ENCODE data around the gene RFK. TPM values are rescaled to one million over a fixed set of nuclear protein-coding genes. Genes with fewer than 3 reads are reported as not detected.

Gene RFK
- total and polyA plus RNA-seq, 2 donors, result 16.2 to 17.0 TPM

DNA sequence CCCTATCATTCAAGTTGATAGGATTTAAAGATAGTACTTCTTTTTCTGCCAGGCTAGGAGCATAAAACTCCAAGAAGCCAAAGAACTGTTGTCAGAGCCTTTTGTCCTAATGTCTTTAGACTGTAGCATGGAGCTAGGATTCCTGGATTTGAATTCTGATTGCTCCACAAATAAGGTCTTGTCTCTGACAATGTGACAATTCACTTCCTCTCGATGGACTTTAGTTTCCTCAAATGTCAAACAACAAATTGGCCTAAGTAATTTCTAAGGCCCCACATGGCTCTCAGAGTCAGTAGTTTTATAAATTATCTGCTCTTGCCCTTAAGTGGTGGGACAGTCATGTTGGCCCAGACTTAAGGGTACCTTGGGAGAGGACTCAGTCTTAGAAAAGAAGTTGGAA is 36.7 kb downstream of the RFK start:
- H3K9me3 ChIP-seq (ENCODE audit: control insufficient read depth in 2 of 2, insufficient read depth in 1 of 2, low read length in 1 of 2), result no peaks in the 10 kb centered on the region
- 94% methylated on average over 1 of the region's 1 CpG for WGBS
- H3K4me1 ChIP-seq (ENCODE audit: control insufficient read depth in 2 of 2, insufficient read depth in 2 of 2, low read length in 2 of 2), result no peaks in the 10 kb centered on the region
- H3K27me3 ChIP-seq (ENCODE audit: control insufficient read depth in 2 of 2, insufficient read depth in 1 of 2, low read length in 1 of 2), result no peaks in the 10 kb centered on the region
- DNase-seq (ENCODE audit: low read depth in 6 of 9, low spot score in 9 of 9), result no peak
- no peak overlapping the region for H3K27ac ChIP-seq (ENCODE audit: low read depth in 1 of 2, low read length in 1 of 2)
- no peak overlapping the region for H3K4me3 ChIP-seq (ENCODE audit: low read length in 2 of 2)
- H3K36me3 ChIP-seq (ENCODE audit: control insufficient read depth in 2 of 2, insufficient read depth in 2 of 2, low read length in 1 of 2), result no peaks in the 10 kb centered on the region

DNA sequence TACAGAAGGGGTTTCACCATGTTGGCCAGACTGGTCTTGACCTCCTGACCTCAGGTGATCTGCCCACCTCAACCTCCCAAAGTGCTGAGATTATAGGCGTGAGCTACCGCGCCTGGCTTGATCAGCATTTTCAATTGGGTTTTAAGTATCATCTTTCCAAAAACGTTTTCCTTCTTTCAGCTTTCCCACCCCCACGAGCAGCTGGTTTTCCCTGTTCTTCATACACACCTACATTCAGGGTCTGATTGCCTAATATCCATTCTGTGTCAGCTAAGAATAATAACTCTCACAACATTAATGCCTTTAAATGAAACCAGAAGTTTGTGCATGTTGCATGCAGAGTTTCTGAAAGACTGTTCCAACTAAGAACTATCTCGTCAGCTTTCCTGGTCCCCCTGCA is 38.3 kb downstream of the RFK start:
- Histone ChIP-seq H3K36me3 (ENCODE audit: control insufficient read depth in 2 of 2, insufficient read depth in 2 of 2, low read length in 1 of 2) (no peaks in the 10 kb centered on the region), H3K9me3 (ENCODE audit: control insufficient read depth in 2 of 2, insufficient read depth in 1 of 2, low read length in 1 of 2) (no peaks in the 10 kb centered on the region), H3K4me1 (ENCODE audit: control insufficient read depth in 2 of 2, insufficient read depth in 2 of 2, low read length in 2 of 2) (no peaks in the 10 kb centered on the region), H3K27me3 (ENCODE audit: control insufficient read depth in 2 of 2, insufficient read depth in 1 of 2, low read length in 1 of 2) (no peaks in the 10 kb centered on the region), H3K27ac (ENCODE audit: low read depth in 1 of 2, low read length in 1 of 2) (no peak overlapping the region), H3K4me3 (ENCODE audit: low read length in 2 of 2) (no peak overlapping the region)
- DNase-seq (ENCODE audit: low read depth in 6 of 9, low spot score in 9 of 9), result no peak
- 93% methylated on average over 6 of the region's 6 CpGs for WGBS

DNA sequence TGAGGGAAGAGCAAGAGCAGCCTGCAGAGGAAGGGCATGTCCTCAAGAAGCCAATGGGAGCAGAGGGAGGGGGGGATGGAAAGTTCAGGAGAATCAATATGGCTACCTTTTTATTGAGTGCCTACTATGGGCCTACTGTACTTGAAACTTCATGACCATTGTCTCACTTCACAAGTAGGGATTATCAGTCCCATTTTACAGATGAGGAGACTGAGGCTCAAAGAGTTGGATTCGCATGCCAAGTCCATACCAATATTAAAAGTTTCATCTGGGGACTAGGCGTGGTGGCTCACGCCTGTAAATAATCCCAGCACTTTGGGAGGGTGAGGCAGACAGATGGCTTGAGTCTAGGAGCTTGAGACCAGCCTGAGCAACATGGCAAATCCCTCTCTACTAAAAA is 40.0 kb downstream of the RFK start:
- H3K4me1 ChIP-seq (ENCODE audit: control insufficient read depth in 2 of 2, insufficient read depth in 2 of 2, low read length in 2 of 2), result no peaks in the 10 kb centered on the region
- WGBS, result 97% methylated on average over 3 of the region's 3 CpGs
- H3K4me3 ChIP-seq (ENCODE audit: low read length in 2 of 2), result no peak overlapping the region
- no peak overlapping the region for H3K27ac ChIP-seq (ENCODE audit: low read depth in 1 of 2, low read length in 1 of 2)
- H3K9me3 ChIP-seq (ENCODE audit: control insufficient read depth in 2 of 2, insufficient read depth in 1 of 2, low read length in 1 of 2), result no peaks in the 10 kb centered on the region
- H3K36me3 ChIP-seq (ENCODE audit: control insufficient read depth in 2 of 2, insufficient read depth in 2 of 2, low read length in 1 of 2), result no peaks in the 10 kb centered on the region
- H3K27me3 ChIP-seq (ENCODE audit: control insufficient read depth in 2 of 2, insufficient read depth in 1 of 2, low read length in 1 of 2), result no peaks in the 10 kb centered on the region
- no peak for DNase-seq (ENCODE audit: low read depth in 6 of 9, low spot score in 9 of 9)

DNA sequence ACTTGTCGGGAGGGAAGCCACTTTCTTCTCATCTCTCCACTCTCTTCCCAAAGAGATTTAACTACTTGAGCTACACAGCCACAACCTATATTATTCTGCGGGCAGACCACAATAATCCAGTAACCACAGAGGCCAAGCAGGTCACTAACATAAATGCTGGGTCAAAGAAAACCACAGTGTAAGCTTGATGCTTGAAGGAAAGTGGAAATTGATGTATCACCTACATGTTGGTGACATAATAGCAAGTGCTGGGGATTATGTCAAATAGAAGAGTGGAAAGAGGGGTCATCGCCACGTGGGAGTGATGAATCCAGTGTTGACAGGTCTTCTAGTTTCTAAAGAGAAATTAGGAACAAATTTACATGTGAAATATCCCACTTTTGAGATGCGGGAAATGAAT is 40.9 kb downstream of the RFK start:
- Histone ChIP-seq H3K4me3 (ENCODE audit: low read length in 2 of 2) (no peak overlapping the region), H3K4me1 (ENCODE audit: control insufficient read depth in 2 of 2, insufficient read depth in 2 of 2, low read length in 2 of 2) (no peaks in the 10 kb centered on the region), H3K27me3 (ENCODE audit: control insufficient read depth in 2 of 2, insufficient read depth in 1 of 2, low read length in 1 of 2) (no peaks in the 10 kb centered on the region), H3K27ac (ENCODE audit: low read depth in 1 of 2, low read length in 1 of 2) (no peak overlapping the region), H3K9me3 (ENCODE audit: control insufficient read depth in 2 of 2, insufficient read depth in 1 of 2, low read length in 1 of 2) (no peaks in the 10 kb centered on the region), H3K36me3 (ENCODE audit: control insufficient read depth in 2 of 2, insufficient read depth in 2 of 2, low read length in 1 of 2) (no peaks in the 10 kb centered on the region)
- WGBS, result 71% methylated on average over 5 of the region's 5 CpGs
- no peak for DNase-seq (ENCODE audit: low read depth in 6 of 9, low spot score in 9 of 9)

DNA sequence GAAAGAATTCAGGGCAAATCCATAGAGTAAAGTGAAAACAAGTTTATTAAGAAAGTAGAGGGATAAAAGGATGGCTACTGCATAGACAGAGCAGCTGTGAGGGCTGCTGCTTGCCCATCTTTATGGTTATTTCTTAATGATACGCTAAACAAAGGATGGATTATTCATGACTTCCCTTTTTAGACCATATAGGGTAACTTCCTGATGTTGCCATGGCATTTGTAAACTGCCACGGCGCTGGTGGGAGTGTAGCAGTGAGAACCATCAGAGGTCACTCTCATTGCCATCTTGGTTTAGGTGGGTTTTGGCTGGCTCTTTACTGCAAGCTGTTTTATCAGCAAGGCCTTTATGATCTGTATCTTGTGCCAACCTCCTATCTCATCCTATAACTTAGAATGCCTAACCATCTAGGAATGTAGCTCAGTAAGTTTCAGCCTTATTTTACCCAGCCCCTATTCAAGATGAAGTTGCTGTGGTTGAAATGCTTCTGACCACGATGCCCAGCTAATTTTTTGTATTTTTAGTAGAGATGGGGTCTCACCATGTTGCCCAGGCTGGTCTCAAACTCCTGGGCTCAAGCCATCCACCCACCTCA is 42.1 kb downstream of the RFK start:
- H3K9me3 ChIP-seq (ENCODE audit: control insufficient read depth in 2 of 2, insufficient read depth in 1 of 2, low read length in 1 of 2), result no peaks in the 10 kb centered on the region
- H3K4me3 ChIP-seq (ENCODE audit: low read length in 2 of 2), result no peak overlapping the region
- H3K27me3 ChIP-seq (ENCODE audit: control insufficient read depth in 2 of 2, insufficient read depth in 1 of 2, low read length in 1 of 2), result no peaks in the 10 kb centered on the region
- no peak overlapping the region for H3K27ac ChIP-seq (ENCODE audit: low read depth in 1 of 2, low read length in 1 of 2)
- no peak for DNase-seq (ENCODE audit: low read depth in 6 of 9, low spot score in 9 of 9)
- 77% methylated on average over 4 of the region's 4 CpGs for WGBS
- H3K4me1 ChIP-seq (ENCODE audit: control insufficient read depth in 2 of 2, insufficient read depth in 2 of 2, low read length in 2 of 2), result no peaks in the 10 kb centered on the region
- no peaks in the 10 kb centered on the region for H3K36me3 ChIP-seq (ENCODE audit: control insufficient read depth in 2 of 2, insufficient read depth in 2 of 2, low read length in 1 of 2)

DNA sequence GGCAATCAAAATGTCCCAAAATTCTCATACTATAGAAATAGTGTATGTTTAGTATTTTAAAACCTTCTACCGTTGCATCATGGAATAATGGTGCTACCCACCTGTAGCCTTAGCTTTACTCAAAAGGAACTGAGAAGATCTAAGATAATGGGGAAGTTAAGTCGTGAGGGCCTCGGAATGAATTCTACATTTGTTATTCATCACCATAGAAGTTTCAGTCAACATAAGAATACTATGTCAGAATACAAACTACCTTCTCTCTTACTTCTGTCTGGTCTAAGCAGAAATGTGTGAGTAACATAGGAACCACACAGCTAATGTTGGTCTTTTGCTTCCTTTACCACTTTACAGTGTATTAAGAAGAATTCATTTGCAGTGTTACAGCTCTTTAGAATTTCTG is 43.2 kb downstream of the RFK start:
- 63% methylated on average over 3 of the region's 3 CpGs for WGBS
- H3K9me3 ChIP-seq (ENCODE audit: control insufficient read depth in 2 of 2, insufficient read depth in 1 of 2, low read length in 1 of 2), result no peaks in the 10 kb centered on the region
- no peaks in the 10 kb centered on the region for H3K4me1 ChIP-seq (ENCODE audit: control insufficient read depth in 2 of 2, insufficient read depth in 2 of 2, low read length in 2 of 2)
- H3K4me3 ChIP-seq (ENCODE audit: low read length in 2 of 2), result no peak overlapping the region
- no peak for DNase-seq (ENCODE audit: low read depth in 6 of 9, low spot score in 9 of 9)
- no peak overlapping the region for H3K27ac ChIP-seq (ENCODE audit: low read depth in 1 of 2, low read length in 1 of 2)
- no peaks in the 10 kb centered on the region for H3K27me3 ChIP-seq (ENCODE audit: control insufficient read depth in 2 of 2, insufficient read depth in 1 of 2, low read length in 1 of 2)
- H3K36me3 ChIP-seq (ENCODE audit: control insufficient read depth in 2 of 2, insufficient read depth in 2 of 2, low read length in 1 of 2), result no peaks in the 10 kb centered on the region

DNA sequence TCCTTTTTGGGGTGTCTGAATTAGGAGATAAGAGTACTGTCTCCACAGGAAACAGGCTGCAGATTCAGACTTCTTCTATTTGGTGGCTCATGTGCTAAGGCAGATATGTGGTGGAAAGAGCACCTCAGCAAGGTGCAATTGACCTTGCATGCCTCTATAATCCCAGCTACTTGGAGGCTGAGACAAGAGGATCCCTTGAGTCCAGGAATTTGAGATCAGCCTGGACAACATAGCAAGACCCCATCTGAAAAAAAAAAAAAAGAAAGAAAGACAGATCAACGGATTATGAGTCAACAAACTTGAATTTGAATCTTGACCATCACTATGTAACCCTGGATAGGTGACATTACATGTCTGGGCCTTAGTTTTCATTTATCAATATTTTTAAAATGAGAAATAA is 44.4 kb downstream of the RFK start:
- 94% methylated on average over 1 of the region's 1 CpG for WGBS
- Histone ChIP-seq H3K36me3 (ENCODE audit: control insufficient read depth in 2 of 2, insufficient read depth in 2 of 2, low read length in 1 of 2) (no peaks in the 10 kb centered on the region), H3K9me3 (ENCODE audit: control insufficient read depth in 2 of 2, insufficient read depth in 1 of 2, low read length in 1 of 2) (no peaks in the 10 kb centered on the region), H3K27me3 (ENCODE audit: control insufficient read depth in 2 of 2, insufficient read depth in 1 of 2, low read length in 1 of 2) (no peaks in the 10 kb centered on the region), H3K27ac (ENCODE audit: low read depth in 1 of 2, low read length in 1 of 2) (no peak overlapping the region), H3K4me3 (ENCODE audit: low read length in 2 of 2) (no peak overlapping the region), H3K4me1 (ENCODE audit: control insufficient read depth in 2 of 2, insufficient read depth in 2 of 2, low read length in 2 of 2) (no peaks in the 10 kb centered on the region)
- no peak for DNase-seq (ENCODE audit: low read depth in 6 of 9, low spot score in 9 of 9)

DNA sequence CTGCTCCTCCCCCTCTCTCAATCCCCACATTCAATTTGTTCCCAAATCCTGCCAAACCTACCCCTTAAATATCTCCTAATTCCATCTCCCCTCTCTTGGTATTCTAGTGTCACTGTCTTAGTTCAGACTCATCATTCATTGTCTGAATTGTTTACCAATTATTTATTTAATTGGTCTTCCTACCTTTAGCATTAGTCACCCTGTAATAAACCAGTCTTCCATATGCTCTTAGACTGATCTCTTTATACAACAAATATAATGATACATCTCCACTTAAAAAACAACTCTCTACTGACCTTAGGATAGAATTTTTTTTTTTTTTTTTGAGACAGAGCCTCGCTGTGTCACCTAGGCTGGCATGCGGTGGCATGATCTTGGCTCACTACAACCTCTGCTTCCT is 51.4 kb downstream of the RFK start:
- H3K36me3 ChIP-seq (ENCODE audit: control insufficient read depth in 2 of 2, insufficient read depth in 2 of 2, low read length in 1 of 2), result no peaks in the 10 kb centered on the region
- H3K27ac ChIP-seq (ENCODE audit: low read depth in 1 of 2, low read length in 1 of 2), result no peak overlapping the region
- H3K9me3 ChIP-seq (ENCODE audit: control insufficient read depth in 2 of 2, insufficient read depth in 1 of 2, low read length in 1 of 2), result no peaks in the 10 kb centered on the region
- no peaks in the 10 kb centered on the region for H3K4me1 ChIP-seq (ENCODE audit: control insufficient read depth in 2 of 2, insufficient read depth in 2 of 2, low read length in 2 of 2)
- no peak for DNase-seq (ENCODE audit: low read depth in 6 of 9, low spot score in 9 of 9)
- no peaks in the 10 kb centered on the region for H3K27me3 ChIP-seq (ENCODE audit: control insufficient read depth in 2 of 2, insufficient read depth in 1 of 2, low read length in 1 of 2)
- no peak overlapping the region for H3K4me3 ChIP-seq (ENCODE audit: low read length in 2 of 2)
- 97% methylated on average over 2 of the region's 2 CpGs for whole genome bisulfite sequencing

DNA sequence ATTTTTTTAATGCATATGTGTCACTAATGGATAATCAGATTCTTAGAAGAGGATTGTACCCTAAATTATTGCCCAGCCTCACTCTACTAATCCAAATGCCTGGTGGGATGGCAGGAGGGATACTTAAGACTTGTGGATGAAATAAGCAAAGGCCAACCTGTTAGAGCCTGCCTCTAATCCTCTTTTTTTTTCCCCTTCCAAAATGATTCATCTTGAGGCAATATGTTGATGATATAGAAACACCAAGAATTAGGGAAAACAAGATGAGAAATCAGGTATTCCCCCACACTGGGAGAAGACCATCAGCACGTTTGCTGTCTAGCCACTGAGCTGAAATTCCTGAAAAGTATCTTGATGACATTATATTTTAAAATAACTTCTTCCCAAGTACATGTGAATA is 52.0 kb downstream of the RFK start:
- no peak overlapping the region for H3K4me3 ChIP-seq (ENCODE audit: low read length in 2 of 2)
- H3K36me3 ChIP-seq (ENCODE audit: control insufficient read depth in 2 of 2, insufficient read depth in 2 of 2, low read length in 1 of 2), result no peaks in the 10 kb centered on the region
- DNase-seq (ENCODE audit: low read depth in 6 of 9, low spot score in 9 of 9), result no peak
- H3K4me1 ChIP-seq (ENCODE audit: control insufficient read depth in 2 of 2, insufficient read depth in 2 of 2, low read length in 2 of 2), result no peaks in the 10 kb centered on the region
- no peaks in the 10 kb centered on the region for H3K27me3 ChIP-seq (ENCODE audit: control insufficient read depth in 2 of 2, insufficient read depth in 1 of 2, low read length in 1 of 2)
- no peak overlapping the region for H3K27ac ChIP-seq (ENCODE audit: low read depth in 1 of 2, low read length in 1 of 2)
- H3K9me3 ChIP-seq (ENCODE audit: control insufficient read depth in 2 of 2, insufficient read depth in 1 of 2, low read length in 1 of 2), result no peaks in the 10 kb centered on the region
- WGBS, result 91% methylated on average over 1 of the region's 1 CpG

DNA sequence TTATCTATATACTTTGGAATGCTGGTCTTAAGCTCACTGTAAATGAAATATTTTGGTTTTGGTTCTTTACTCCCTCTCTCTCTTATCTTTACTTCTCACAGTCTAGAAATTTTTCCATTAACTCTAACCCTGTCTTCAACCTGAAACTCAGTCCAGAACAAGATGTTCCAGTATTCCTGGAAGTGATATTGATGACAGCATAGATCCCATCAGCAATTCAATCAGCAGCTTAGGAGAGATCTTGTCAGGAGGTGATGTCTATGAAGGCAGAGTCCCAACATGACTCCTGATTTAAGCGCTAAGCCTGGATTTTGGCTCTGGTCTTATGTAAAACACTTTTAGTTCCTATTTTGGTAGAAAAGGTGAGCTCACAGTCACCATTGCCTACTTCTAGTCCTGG is 52.6 kb downstream of the RFK start:
- Histone ChIP-seq H3K36me3 (ENCODE audit: control insufficient read depth in 2 of 2, insufficient read depth in 2 of 2, low read length in 1 of 2) (no peaks in the 10 kb centered on the region), H3K4me1 (ENCODE audit: control insufficient read depth in 2 of 2, insufficient read depth in 2 of 2, low read length in 2 of 2) (no peaks in the 10 kb centered on the region), H3K9me3 (ENCODE audit: control insufficient read depth in 2 of 2, insufficient read depth in 1 of 2, low read length in 1 of 2) (no peaks in the 10 kb centered on the region), H3K4me3 (ENCODE audit: low read length in 2 of 2) (no peak overlapping the region), H3K27me3 (ENCODE audit: control insufficient read depth in 2 of 2, insufficient read depth in 1 of 2, low read length in 1 of 2) (no peaks in the 10 kb centered on the region), H3K27ac (ENCODE audit: low read depth in 1 of 2, low read length in 1 of 2) (no peak overlapping the region)
- 98% methylated on average over 1 of the region's 1 CpG for WGBS
- DNase-seq (ENCODE audit: low read depth in 6 of 9, low spot score in 9 of 9), result no peak
